ENCODE measurements around the gene SKOR1.

- no peak for TF ChIP-seq CREM (CRISPR knock-in tag; IDR thresholded peaks at IDR 0.05)
- TF ChIP-seq CTCF (IDR thresholded peaks at IDR 0.05) = no peak
- TF ChIP-seq ZNF232 (CRISPR knock-in tag; IDR thresholded peaks at IDR 0.05) = no peak
- no peak for TF ChIP-seq AFF4 (CRISPR knock-in tag; IDR thresholded peaks at IDR 0.05; ENCODE audit: borderline replicate concordance)
- no peak for TF ChIP-seq ZNF121 (CRISPR knock-in tag; IDR thresholded peaks at IDR 0.05)
- no peak for TF ChIP-seq MAX (CRISPR knock-in tag; IDR thresholded peaks at IDR 0.05)
- no peak for TF ChIP-seq TEAD4 (CRISPR knock-in tag; IDR thresholded peaks at IDR 0.05)
- no peak for TF ChIP-seq ESRRA (CRISPR knock-in tag; IDR thresholded peaks at IDR 0.05; ENCODE audit: borderline replicate concordance)
- TF ChIP-seq NFYB (CRISPR knock-in tag; conservative IDR thresholded peaks at IDR 0.05; ENCODE audit: low read depth) = no peak
- no peak for TF ChIP-seq HMGA2 (CRISPR knock-in tag; IDR thresholded peaks at IDR 0.05)
- TF ChIP-seq IRF1 (CRISPR knock-in tag; IDR thresholded peaks at IDR 0.05) = no peak
- TF ChIP-seq SOX15 (CRISPR knock-in tag; IDR thresholded peaks at IDR 0.05) = no peak
- no peak for TF ChIP-seq GABPB1 (CRISPR knock-in tag; IDR thresholded peaks at IDR 0.05)
Measured at GRCh38 chr15:67827562-67828277, 2.4 kb downstream of the SKOR1 start.

Measured in WTC11 (cell line).